Astrocyte (in vitro differentiated cells and primary cell): ENCODE data around the gene SIRT2. TPM values are rescaled to one million over a fixed set of nuclear protein-coding genes. Genes with fewer than 3 reads are reported as not detected.

Source experiments
- DNase-seq: peaks from one replicate; pipeline ENCODE4 v3.0.0-alpha.2; 2010; ENCODE audit warnings: low read depth
- FAIRE-seq: peaks from 2 replicates; lab custom pipeline; 2011; peaks lifted over from hg19 to GRCh38; lab: Jason Lieb, UNC
- H2AFZ ChIP-seq: 2 replicates; pipeline ENCODE4 v1.6.0; 2012; ENCODE audit warnings: low read depth, low read length, inconsistent platforms
- H3K27ac ChIP-seq: 2 replicates; pipeline ENCODE4 v1.5.1; 2011; ENCODE audit warnings: low read depth, low read length, inconsistent platforms
- H3K27me3 ChIP-seq: 2 replicates; pipeline ENCODE4 v1.6.0; 2011; ENCODE audit warnings: low read length, inconsistent platforms; ENCODE audit not compliant: insufficient read depth
- H3K36me3 ChIP-seq: 2 replicates; pipeline ENCODE4 v1.5.1; 2011; ENCODE audit warnings: low read length, inconsistent platforms; ENCODE audit not compliant: insufficient read depth
- H3K4me1 ChIP-seq: 2 replicates; pipeline ENCODE4 v1.5.1; 2011; ENCODE audit warnings: low read length, inconsistent platforms; ENCODE audit not compliant: insufficient read depth
- H3K4me2 ChIP-seq: 2 replicates; pipeline ENCODE4 v1.6.0; 2012; ENCODE audit warnings: low read length, inconsistent platforms
- H3K4me3 ChIP-seq: 2 replicates; pipeline ENCODE4 v1.5.1; 2011; ENCODE audit warnings: low read depth, mild to moderate bottlenecking, low read length, inconsistent platforms; ENCODE audit not compliant: insufficient read depth
- H3K79me2 ChIP-seq: 2 replicates; pipeline ENCODE4 v1.6.0; 2012; ENCODE audit warnings: mild to moderate bottlenecking, low read length, inconsistent platforms; ENCODE audit not compliant: insufficient read depth
- H3K9ac ChIP-seq: 2 replicates; pipeline ENCODE4 v1.6.0; 2012; ENCODE audit warnings: mild to moderate bottlenecking, low read length, inconsistent platforms
- H3K9me3 ChIP-seq: 2 replicates; pipeline ENCODE4 v1.5.1; 2012; ENCODE audit warnings: low read depth, mild to moderate bottlenecking, low read length, inconsistent platforms; ENCODE audit not compliant: insufficient read depth
- H4K20me1 ChIP-seq: 2 replicates; pipeline ENCODE4 v1.6.0; 2012; ENCODE audit warnings: low read length, inconsistent platforms; ENCODE audit not compliant: insufficient read depth
- H3K27ac Mint-ChIP-seq: one replicate; pipeline ENCODE4 v1.8.0; 2021; ENCODE audit warnings: mild to moderate bottlenecking, mixed read lengths; ENCODE audit not compliant: unreplicated experiment
- H3K27me3 Mint-ChIP-seq: one replicate; pipeline ENCODE4 v1.8.0; 2021; ENCODE audit warnings: low read depth, mixed read lengths; ENCODE audit not compliant: unreplicated experiment
- H3K36me3 Mint-ChIP-seq: one replicate; pipeline ENCODE4 v1.8.0; 2021; ENCODE audit warnings: low read depth, mixed read lengths; ENCODE audit not compliant: unreplicated experiment
- H3K4me1 Mint-ChIP-seq: one replicate; pipeline ENCODE4 v1.8.0; 2021; ENCODE audit warnings: low read depth, mixed read lengths; ENCODE audit not compliant: unreplicated experiment
- H3K4me3 Mint-ChIP-seq: one replicate; pipeline ENCODE4 v1.8.0; 2021; ENCODE audit warnings: mild to moderate bottlenecking, moderate library complexity, mixed read lengths; ENCODE audit not compliant: unreplicated experiment
- H3K9me3 Mint-ChIP-seq: one replicate; pipeline ENCODE4 v1.8.0; 2021; ENCODE audit warnings: mild to moderate bottlenecking, mixed read lengths; ENCODE audit not compliant: unreplicated experiment
- CTCF ChIP-seq: IDR thresholded peaks from 2 replicates; pipeline ENCODE4 v1.5.1; 2011; ENCODE audit warnings: low read depth, mild to moderate bottlenecking, inconsistent platforms, low read length, moderate library complexity; ENCODE audit not compliant: insufficient read depth
- EZH2 ChIP-seq: IDR thresholded peaks from 2 replicates; pipeline ENCODE4 v1.6.1; 2012; ENCODE audit warnings: mild to moderate bottlenecking, low read length, inconsistent platforms; ENCODE audit not compliant: insufficient read depth
- total RNA-seq: library from RNA; stranded (reverse); gene quantifications from 2 replicates; pipeline ENCODE4 v1.2.1, GENCODE V29; 2021

SIRT2 gene
- total RNA-seq, 1 donor from 2014 or later, result 35.7 TPM

GRCh38 chr19:38920602-38921419, 21.4 kb upstream of the SIRT2 start:
- Histone ChIP-seq H3K27ac (no peak overlapping the region), H3K9me3 (no peaks in the 10 kb centered on the region), H3K4me1 (no peaks in the 10 kb centered on the region), H3K79me2 (no peaks in the 10 kb centered on the region), H3K9ac (no peak overlapping the region), H4K20me1 (peaks cover 8% of the 10 kb centered on the region), H3K27me3 (no peaks in the 10 kb centered on the region), H2AFZ (no peak overlapping the region), H3K4me2 (no peak overlapping the region), H3K4me3 (no peak overlapping the region), H3K36me3 (peaks cover 4% of the 10 kb centered on the region)
- DNase-seq, result no peak
- H3K4me1 Mint-ChIP-seq, result no peaks in the 10 kb centered on the region
- H3K36me3 Mint-ChIP-seq, result peaks cover 20% of the 10 kb centered on the region
- no peak for FAIRE-seq
- H3K27ac Mint-ChIP-seq, result no peak overlapping the region
- H3K27me3 Mint-ChIP-seq, result no peaks in the 10 kb centered on the region
- H3K4me3 Mint-ChIP-seq, result no peak overlapping the region
- H3K9me3 Mint-ChIP-seq, result no peaks in the 10 kb centered on the region
- TF ChIP-seq EZH2, result no peak
- no peak for TF ChIP-seq CTCF

- Histone ChIP-seq H3K27me3 (no peaks in the 10 kb centered on the region), H3K9me3 (no peaks in the 10 kb centered on the region), H2AFZ (no peak overlapping the region), H4K20me1 (peaks cover 8% of the 10 kb centered on the region), H3K4me1 (no peaks in the 10 kb centered on the region), H3K36me3 (peaks cover 4% of the 10 kb centered on the region), H3K9ac (no peak overlapping the region), H3K79me2 (no peaks in the 10 kb centered on the region), H3K27ac (no peak overlapping the region), H3K4me3 (no peak overlapping the region), H3K4me2 (no peak overlapping the region)
- Mint-ChIP-seq H3K4me1 (no peaks in the 10 kb centered on the region), H3K9me3 (no peaks in the 10 kb centered on the region), H3K36me3 (peaks cover 20% of the 10 kb centered on the region), H3K27ac (no peak overlapping the region), H3K4me3 (no peak overlapping the region), H3K27me3 (no peaks in the 10 kb centered on the region)
- DNase-seq (no peak), FAIRE-seq (no peak)
- TF ChIP-seq CTCF, result no peak
- TF ChIP-seq EZH2, result no peak
Measured at GRCh38 chr19:38919837-38920601, 20.6 kb upstream of the SIRT2 start.
